Activated CD4-positive, alpha-beta T cell treated with anti-CD3 and anti-CD28 coated beads, Interleukin-2, Interleukin-4, amounts not matched to agents 100 ng/mL and 50 ng/mL, durations not matched to agents 16 hours and 8 hours (primary cell): ENCODE data around the gene PUM1.

Experiments
- DNase-seq: peaks from one replicate; pipeline ENCODE4 v3.0.0-alpha.2; 2020; ENCODE audit warnings: low spot score

Gene PUM1

DNA sequence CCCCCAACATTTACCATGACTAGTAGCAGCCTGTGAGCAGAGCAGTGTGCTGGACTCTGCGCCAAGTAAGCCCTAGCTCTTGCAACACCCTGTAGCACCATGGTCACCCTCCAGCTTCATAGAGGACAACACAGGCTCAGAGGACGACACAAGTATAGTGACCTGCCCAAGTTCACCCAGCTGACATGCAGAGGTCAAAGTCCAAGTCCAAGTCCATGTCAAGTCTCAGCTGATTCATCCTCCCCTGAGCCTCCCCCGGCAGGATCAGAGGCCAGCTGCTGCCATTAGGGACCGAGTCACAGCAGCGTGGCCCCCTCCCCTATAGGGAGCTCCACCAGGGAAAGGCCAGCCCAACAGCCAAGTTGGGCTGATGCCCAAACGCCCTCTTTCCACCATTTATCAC lies 172.8 kb downstream of the PUM1 start:
- no peak for DNase-seq

DNA sequence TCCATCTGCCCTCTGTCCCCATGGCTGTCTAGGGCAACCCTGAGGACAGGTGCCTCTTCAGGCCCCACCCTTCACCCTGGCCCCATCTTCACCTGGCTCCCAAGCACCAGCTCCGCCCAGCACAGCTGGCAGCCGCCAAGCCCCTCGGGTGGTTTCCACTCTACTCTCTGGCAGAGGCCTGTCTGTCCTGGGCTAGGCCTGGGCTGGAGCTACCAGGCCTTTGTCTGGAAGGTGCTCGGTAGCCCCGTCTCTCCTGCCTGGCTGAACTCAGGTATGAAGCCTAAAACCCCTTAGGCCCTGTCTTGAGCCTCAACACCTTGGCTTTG lies 174.3 kb downstream of the PUM1 start:
- no peak for DNase-seq

DNA sequence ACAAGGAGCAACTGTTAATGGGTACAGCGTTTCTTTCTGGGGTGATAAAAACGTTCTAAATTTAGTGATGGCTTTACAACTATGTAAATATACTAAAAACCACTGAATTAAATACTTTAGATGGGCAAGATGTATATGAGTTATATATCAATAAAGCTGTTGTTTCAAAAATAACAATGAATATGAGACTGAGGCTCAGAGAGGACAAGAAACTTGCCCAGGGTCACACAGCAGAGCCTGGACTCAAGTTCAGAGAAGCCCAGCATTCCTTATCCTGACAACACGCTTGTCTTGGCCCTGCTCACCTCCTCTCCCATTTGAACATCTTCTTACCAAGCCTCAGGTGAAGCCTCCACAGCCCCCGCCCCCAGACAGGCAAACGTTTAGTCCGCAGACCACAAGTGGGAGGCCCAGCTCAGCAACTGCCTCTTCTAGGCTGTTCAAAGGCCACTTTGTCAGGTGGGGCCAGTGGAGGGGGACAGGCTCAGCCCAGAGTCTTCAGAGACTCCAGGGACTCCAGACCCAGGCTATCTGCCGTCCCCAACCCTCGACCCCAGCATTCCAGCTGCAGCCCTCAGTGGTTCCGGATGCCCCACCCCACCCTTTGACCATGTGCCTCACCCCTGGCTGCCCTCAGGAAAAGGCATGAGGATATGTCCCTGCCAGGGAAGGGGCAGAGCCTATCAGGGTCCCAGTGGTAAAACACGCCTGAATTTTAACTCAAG lies 174.9 kb downstream of the PUM1 start:
- DNase-seq, result no peak

DNA sequence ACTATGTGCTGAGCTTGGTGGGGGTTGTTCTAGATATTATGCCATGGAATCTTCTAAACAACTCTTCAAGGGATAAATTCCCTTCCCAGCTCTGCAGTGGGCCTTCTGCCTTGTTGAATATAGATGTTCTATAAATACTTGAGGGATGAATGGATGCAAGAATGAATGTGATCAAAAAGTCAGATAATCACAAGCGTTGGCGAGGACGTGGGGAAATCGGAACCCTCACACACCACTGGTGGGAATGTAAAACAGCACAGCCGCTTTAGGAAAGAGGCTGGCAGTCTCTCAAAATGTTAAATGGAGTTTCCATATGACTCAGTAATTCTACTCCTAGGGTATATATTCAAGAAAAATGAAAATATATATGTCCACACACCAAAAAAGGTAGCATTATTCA lies 176.0 kb downstream of the PUM1 start:
- no peak for DNase-seq

DNA sequence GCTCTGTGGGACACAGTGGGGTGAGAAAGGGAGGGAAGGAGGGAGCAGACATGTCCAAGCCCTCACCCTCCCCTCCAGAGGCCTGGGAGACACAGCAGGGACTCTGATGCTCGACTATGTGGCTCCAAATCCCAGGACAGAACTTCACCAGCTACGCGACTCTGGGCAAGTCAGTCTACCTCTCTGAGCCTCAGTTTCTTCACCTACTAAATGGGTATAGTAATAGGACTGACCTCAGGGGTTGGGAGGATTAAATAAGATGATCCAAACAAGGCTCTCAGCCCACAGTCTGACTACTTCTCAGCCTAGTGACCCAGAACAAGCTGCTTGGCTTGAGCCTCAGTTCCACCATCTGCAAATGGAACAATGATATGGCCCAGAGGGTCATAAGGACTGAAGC lies 176.5 kb downstream of the PUM1 start:
- no peak for DNase-seq

DNA sequence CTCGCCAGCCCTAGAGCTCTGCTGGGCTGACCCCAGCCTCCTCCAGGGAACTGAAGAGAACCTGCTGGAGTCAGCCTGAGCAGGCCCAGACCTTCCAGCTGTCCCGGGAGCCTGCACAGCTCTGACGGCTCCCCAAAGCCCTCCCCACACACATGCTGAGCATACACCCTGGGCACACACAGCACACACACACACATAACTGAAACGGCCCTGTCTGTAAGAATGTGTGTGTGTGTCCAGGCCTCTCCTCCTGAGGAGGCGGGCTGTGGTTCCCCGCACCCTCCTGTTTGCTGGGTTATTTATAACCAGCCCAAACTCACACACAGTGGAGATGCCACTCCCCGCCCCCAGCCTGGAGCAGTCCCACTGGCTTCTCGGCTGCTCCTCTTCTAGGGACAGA lies 177.1 kb downstream of the PUM1 start:
- DNase-seq, result no peak

DNA sequence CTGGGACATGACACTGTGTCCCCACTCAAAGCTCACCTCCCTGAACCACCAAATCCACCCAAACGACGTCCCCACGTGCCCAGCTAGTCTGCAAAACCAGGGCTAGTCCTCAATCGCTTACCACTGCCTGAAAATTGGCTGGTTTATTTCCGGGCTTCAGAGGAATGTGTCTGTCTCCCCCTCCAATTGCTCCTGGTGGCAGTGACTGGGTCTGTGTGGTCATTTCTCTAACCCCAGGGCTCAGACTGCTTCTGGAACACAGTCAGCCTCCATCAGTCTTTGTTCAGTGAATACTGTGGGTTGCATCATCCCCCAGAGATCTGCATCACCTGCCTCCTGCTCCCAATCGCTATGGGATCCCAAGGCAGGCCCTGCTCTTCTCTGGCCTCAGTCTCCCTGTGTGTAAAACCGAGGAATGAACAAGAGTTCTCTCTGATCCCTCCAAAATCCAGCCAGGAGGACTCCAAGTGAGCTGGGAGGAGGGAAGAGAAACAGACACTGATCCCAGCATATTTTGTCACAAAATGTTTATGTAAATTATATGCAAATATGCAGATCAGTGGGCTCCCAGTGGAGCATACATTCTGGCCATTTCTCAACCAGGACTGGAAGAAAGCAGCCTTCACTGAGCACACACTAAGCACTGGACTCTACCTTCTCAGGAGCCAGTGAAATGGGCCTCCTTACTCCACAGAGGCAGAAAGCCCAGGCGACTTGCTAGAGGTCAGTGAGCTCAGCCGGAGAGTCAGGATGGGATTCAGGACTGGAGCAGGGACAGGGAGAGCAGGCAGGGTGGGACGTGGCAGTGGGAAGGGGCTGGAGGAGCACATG lies 177.8 kb downstream of the PUM1 start:
- DNase-seq, result no peak

DNA sequence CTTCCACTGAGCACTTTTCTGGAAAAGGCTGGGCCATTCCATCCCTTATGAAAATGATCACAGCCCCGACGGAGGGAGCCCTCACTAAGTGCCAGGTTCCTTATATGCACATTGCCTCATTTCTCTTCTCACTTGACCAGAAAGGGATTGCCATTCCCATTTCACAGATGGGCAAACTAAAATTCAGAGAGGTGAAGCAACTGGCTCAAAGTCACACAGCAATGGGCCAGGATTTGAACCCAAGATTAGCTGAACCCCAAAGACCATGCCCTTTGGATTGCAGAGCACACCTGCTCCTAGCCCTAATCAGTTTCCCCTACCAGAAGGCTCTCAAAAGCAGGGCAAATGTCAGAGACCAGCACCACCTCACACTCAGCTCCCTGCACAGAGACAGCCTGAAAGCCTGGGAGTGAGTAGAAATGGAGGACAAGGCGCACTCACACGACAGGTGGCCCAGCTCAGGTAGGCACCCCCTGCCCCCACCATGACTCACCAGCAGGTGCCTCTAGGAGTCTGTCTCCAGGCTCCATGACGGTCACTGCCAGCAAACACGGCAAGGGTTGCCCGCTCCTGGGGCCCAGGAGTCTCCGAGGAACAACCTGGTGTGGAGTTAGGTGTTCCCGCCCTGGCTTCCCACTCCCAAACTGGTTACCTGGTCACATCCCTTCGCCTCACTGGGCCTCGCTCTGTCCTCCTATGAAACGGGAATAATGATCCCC lies 178.6 kb downstream of the PUM1 start:
- no peak for DNase-seq

DNA sequence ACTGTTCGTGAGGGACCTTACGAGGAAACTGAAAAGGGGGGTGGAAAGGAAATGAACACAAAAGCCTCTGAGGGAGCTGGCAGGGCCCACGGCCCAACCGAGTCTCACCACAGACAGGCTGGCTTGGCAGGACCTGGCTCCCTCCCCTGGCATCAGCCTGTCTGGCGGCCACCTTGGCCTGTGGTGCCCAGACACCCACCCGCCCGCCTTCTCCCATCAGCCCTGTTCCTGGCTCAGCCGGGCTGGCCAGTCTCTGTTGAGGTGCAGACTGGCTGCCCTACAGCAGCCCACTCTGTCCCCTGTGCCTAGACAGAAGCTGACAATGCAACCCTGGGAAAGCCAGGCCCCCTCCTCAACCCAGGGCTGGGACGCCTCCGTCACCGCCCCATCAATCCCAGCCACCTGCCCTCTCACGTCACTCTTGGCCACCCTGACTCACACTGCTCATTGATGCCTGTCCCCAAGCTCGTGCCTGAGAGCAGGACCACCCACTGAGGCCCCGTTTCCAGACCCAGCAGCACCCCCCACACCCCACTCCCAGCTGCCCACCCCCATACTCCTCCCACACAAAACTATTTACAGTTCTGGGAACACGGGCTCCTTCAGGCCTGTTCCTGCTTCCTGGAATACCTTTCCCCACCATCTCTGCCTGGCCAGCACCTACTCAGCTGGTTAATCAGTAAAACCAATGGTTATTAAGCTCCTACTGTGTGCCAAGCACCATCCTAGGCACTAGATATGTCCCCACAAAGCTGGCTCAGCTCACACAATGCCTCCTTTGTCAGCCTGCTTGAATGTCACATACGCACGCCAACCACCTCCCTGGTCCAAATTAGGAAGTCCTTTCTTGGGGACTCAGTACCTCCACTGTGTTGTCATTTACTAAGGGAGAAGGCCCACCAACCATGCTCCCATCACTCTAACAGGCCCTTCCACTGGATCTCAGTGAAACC lies 179.7 kb downstream of the PUM1 start:
- DNase-seq, result no peak

DNA sequence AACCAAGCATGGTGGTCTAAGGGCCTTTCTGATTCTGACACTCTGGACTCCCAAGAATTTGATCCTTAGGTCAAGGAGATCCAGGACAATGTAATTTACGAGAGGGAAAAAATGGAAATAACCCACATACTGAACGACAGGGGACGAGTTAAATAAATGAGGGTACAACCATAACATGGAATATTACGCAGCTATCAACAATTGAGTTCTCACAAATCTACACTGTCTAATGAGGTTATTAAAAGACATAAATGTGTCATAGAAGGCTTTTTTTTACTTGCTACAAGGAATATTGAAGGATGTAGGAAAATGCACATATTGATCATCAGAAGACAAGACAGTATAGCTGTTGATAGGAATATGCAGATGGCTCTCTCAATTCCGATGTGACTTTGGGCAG lies 180.8 kb downstream of the PUM1 start:
- no peak for DNase-seq

DNA sequence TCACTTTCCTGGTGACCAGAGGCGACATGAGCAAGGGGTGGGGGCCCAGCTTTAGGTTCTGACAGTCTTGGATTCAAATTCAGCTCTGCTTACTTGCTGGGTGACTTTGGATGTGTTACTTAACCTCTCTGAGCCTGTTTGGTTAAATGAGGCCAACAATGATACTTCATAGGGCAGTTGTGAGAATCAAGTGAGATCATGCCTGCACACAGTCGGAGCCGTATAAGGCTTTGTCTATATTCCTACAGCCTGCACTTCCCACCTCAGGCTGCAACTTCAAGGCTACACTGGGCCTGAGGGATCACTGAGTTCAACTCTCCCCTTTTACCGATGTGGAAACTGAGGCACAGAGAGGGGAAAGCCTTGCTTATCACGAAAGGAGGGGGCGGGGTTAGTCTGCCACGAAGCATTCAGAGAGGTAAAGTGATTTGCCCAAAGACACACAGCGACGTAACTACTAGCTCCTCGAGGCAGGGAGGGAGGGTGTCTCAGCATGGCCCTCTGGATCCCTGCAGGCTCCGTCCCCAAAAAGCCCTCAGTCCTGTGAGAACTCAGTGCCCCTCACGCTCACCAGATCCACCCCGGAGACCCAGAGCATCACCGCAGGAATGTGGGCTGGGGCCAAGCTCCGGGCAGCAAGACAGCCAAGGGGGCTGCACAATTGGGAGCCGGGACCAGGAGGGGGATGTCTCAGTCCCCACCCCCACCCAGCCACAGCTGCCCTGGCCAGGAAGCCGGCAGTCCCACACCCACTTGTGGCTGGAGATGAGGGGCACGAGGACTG lies 181.9 kb downstream of the PUM1 start:
- DNase-seq, result no peak

DNA sequence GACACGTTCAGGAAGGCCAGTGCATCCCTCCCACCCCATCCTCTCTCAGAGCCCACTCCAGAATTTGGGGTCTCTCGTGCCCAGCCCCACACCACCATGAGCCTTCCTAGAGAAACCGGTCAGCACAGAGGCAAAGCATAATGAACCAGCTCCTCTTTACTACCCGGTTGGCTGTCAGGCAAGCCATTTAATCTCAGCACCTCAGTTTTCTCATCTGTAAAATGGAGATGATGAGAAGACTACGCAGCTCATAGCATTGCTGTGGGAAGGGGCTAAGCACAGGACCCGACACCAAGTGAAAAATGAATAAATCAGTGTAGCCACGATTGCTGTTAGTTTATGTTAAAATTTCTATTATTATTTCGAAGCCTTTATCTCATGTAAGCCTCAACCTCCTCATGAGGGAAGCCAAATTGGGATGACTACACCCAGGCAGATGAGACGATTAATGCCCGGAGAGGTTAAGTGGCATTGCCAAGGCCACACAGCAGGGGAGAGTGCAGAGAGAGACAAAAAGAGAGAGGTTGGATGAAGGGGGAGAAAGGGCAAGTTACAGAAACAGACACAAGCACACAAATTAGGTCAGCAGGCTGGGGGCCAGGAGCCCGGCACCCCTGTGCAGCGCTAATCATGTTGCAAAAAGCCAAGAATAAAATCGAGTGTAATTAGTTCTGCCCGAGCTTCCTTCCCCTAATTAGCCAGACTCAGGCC lies 182.7 kb downstream of the PUM1 start:
- no peak for DNase-seq
